Motor neuron (in vitro differentiated cells): ENCODE results near the gene THAP4. TPM values are rescaled to one million over a fixed set of nuclear protein-coding genes. Genes with fewer than 3 reads are reported as not detected.

Source experiments
- ATAC-seq, 8 experiments: fragments of 200-7000 bp; cut with Tn5 transposase; replicated peaks in 6 of 8; 2 replicates each; pipeline ENCODE4 v1.8.0; 2021; ENCODE audit warnings: mild to moderate bottlenecking in 8 of 8, moderate library complexity in 8 of 8
- H3K27ac ChIP-seq, 2 donors: fragments of 250-450 bp; sonication (Bioruptor Pico); 2 replicates each; pipeline ENCODE4 v1.9.0; 2021; ENCODE audit warnings: antibody characterized with exemption in 2 of 2, mild to moderate bottlenecking in 2 of 2, moderate library complexity in 1 of 2
- H3K4me1 ChIP-seq, 2 donors: fragments of 250-450 bp; sonication (Bioruptor Pico); replicated peaks in 1 of 2; 2 replicates each; pipeline ENCODE4 v1.6.1; 2021; ENCODE audit warnings: antibody characterized with exemption in 2 of 2, mild to moderate bottlenecking in 2 of 2, moderate library complexity in 1 of 2
- H3K4me3 ChIP-seq, 5 donors: fragments of 250-450 bp; sonication (Bioruptor Pico); 2 replicates each; pipeline ENCODE4 v1.9.0; 2021; ENCODE audit warnings: antibody characterized with exemption in 5 of 5, mild to moderate bottlenecking in 5 of 5, moderate library complexity in 4 of 5
- WGBS, 10 experiments: fragments of 450-650 bp; shearing (Covaris generic); methylation state at CpG; one replicate each; pipeline ENCODE4 v1.0.0; 2022; 5-methylcytosine and 5-hydroxymethylcytosine counted together
- in situ Hi-C, 9 experiments: fragments of 400-800 bp; cut with MboI; loops; one replicate each; pipeline ENCODE4 v1.15.0; 2021; ENCODE audit warnings: low sequenced_read_pairs in 9 of 9, low pct_unique_long_range_greater_than_20kb in 2 of 9; ENCODE audit not compliant: unreplicated experiment in 9 of 9
- total RNA-seq, 8 experiments: library from RNA; unstranded; fragments of 300-600 nt; gene quantifications; 2 replicates each; pipeline versions ENCODE4 v1.2.3 to v1.2.4, GENCODE V29; 2022

The THAP4 gene
- total RNA-seq, 8 experiments from 2014 or later: 39.2 to 72.1 (median 48.9) TPM

- ATAC-seq: peak in 3 of 8 experiments; percentile 7 to 37 (median 31)
- no CpG with 5 or more reads among the region's 36 CpGs for WGBS, 10 experiments
- in situ Hi-C loops: no loop called here
- no peak overlapping the region for H3K27ac ChIP-seq
- H3K4me3 ChIP-seq: no peak overlapping the region
- peaks cover 0 to 6% of the 10 kb centered on the region in 2 donors for H3K4me1 ChIP-seq
These were observed 72.2 kb downstream of the THAP4 start for GRCh38 chr2:241564596-241565410.

GRCh38 chr2:241563981-241564595 is 72.9 kb downstream of the THAP4 start:
- in situ Hi-C loops: no loop called here
- H3K4me3 ChIP-seq: no peak overlapping the region
- H3K4me1 ChIP-seq: peaks cover 0 to 6% of the 10 kb centered on the region in 2 donors
- peak in 6 of 8 experiments; percentile 11 to 61 (median 42) for ATAC-seq
- no peak overlapping the region for H3K27ac ChIP-seq
- 0 to 100% (median 75%) methylated on average over 1 to 5 of the region's 23 CpGs; no CpG with 5 or more reads in 6 of the 10 experiments for WGBS, 10 experiments

- WGBS, 10 experiments: 96% methylated on average over 4 of the region's 10 CpGs; no CpG with 5 or more reads in 9 of the 10 experiments
- peak in 2 of 8 experiments; percentile 2 to 7 for ATAC-seq
- Histone ChIP-seq H3K4me3 (no peak overlapping the region), H3K4me1 (peaks cover 0 to 6% of the 10 kb centered on the region in 2 donors), H3K27ac (no peak overlapping the region)
- in situ Hi-C loops: no loop called here
These were observed 73.4 kb downstream of the THAP4 start for GRCh38 chr2:241563571-241563980.

GRCh38 chr2:241563031-241563507 is 73.9 kb downstream of the THAP4 start:
- 60 to 100% methylated on average over 1 to 2 of the region's 13 CpGs; no CpG with 5 or more reads in 8 of the 10 experiments for WGBS, 10 experiments
- in situ Hi-C loops: no loop called here
- H3K4me3 ChIP-seq: no peak overlapping the region
- peaks cover 0 to 6% of the 10 kb centered on the region in 2 donors for H3K4me1 ChIP-seq
- ATAC-seq: no peak
- no peak overlapping the region for H3K27ac ChIP-seq

GRCh38 chr2:241562269-241562891 is 74.6 kb downstream of the THAP4 start:
- no peak overlapping the region for H3K4me3 ChIP-seq
- no peak overlapping the region for H3K27ac ChIP-seq
- in situ Hi-C loops: no loop called here
- no peak for ATAC-seq
- 70 to 100% methylated on average over 1 to 2 of the region's 23 CpGs; no CpG with 5 or more reads in 8 of the 10 experiments for WGBS, 10 experiments
- H3K4me1 ChIP-seq: peaks cover 0 to 6% of the 10 kb centered on the region in 2 donors

GRCh38 chr2:241561832-241562231 is 75.1 kb downstream of the THAP4 start:
- peak in 7 of 8 experiments; percentile 4 to 66 (median 57) for ATAC-seq
- WGBS, 10 experiments: no CpG with 5 or more reads among the region's 18 CpGs
- Histone ChIP-seq H3K4me3 (no peak overlapping the region), H3K4me1 (peaks cover 0 to 6% of the 10 kb centered on the region in 2 donors), H3K27ac (no peak overlapping the region)
- in situ Hi-C loops: no loop called here

GRCh38 chr2:241560883-241561474 is 76.0 kb downstream of the THAP4 start:
- in situ Hi-C loops: no loop called here
- 70 to 80% (median 80%) methylated on average over 1 to 10 of the region's 19 CpGs; no CpG with 5 or more reads in 7 of the 10 experiments for WGBS, 10 experiments
- ATAC-seq: peak in 2 of 8 experiments; percentile 1
- Histone ChIP-seq H3K4me3 (no peak overlapping the region), H3K4me1 (peaks cover 0 to 6% of the 10 kb centered on the region in 2 donors), H3K27ac (no peak overlapping the region)

- Histone ChIP-seq H3K4me3 (no peak overlapping the region), H3K4me1 (peaks cover 0 to 6% of the 10 kb centered on the region in 2 donors), H3K27ac (no peak overlapping the region)
- WGBS, 10 experiments: 20 to 100% (median 88%) methylated on average over 1 to 3 of the region's 18 CpGs; no CpG with 5 or more reads in 5 of the 10 experiments
- ATAC-seq: no peak
- in situ Hi-C loops: no loop called here
These were observed 76.6 kb downstream of the THAP4 start for GRCh38 chr2:241560162-241560882.

GRCh38 chr2:241559323-241560161 is 77.4 kb downstream of the THAP4 start:
- no peak overlapping the region for H3K27ac ChIP-seq
- H3K4me1 ChIP-seq: peaks cover 0 to 6% of the 10 kb centered on the region in 2 donors
- WGBS, 10 experiments: 8 to 45% (median 39%) methylated on average over 4 to 7 of the region's 78 CpGs; no CpG with 5 or more reads in 7 of the 10 experiments
- in situ Hi-C loops: no loop called here
- peak overlapping the region; percentile 32 to 40 (median 36) for H3K4me3 ChIP-seq
- peak; percentile 20 to 59 (median 56) for ATAC-seq

GRCh38 chr2:241558532-241559322 is 78.2 kb downstream of the THAP4 start, which contains the start of gene BOK:
Gene BOK, plus strand, starts transcription at chr2:241558745. Its CDS starts 739 bp downstream, at chr2:241559484.
- Histone ChIP-seq H3K27ac (no peak within 1 kb of the TSS), H3K4me1 (peaks cover 0 to 6% of the 10 kb centered on the region in 2 donors), H3K4me3 (peak within 1 kb of the TSS; percentile 32 to 40 (median 36))
- 0 to 2% (median 0%) methylated on average over 1 to 11 of the region's 98 CpGs; no CpG with 5 or more reads in 6 of the 10 experiments for WGBS, 10 experiments
- ATAC-seq: peak; percentile 17 to 84 (median 39)
- in situ Hi-C loops: no loop called here

GRCh38 chr2:241556746-241557145 is 80.2 kb downstream of the THAP4 start:
- no peak for ATAC-seq
- in situ Hi-C loops: no loop called here
- Histone ChIP-seq H3K27ac (no peak overlapping the region), H3K4me3 (no peak overlapping the region), H3K4me1 (peaks cover 0 to 4% of the 10 kb centered on the region in 2 donors)
